Muscle layer of duodenum (tissue), 2 donors: Measurements from ENCODE around the gene STARD3NL.
A peak's percentile ranks its signal among the peaks of the same experiment; 100 is the strongest.

Experiments
- H3K27ac ChIP-seq: one replicate; pipeline ENCODE4 v1.7.0; 2013; ENCODE audit warnings: mild to moderate bottlenecking, low read length
- H3K27me3 ChIP-seq: one replicate; pipeline ENCODE4 v1.7.0; 2013; ENCODE audit warnings: low read depth, mild to moderate bottlenecking, control low read depth, low read length
- H3K36me3 ChIP-seq, 2 donors: one replicate each; pipeline ENCODE4 v1.7.0; 2013; ENCODE audit warnings: low read length in 2 of 2, control low read depth in 1 of 2, mild to moderate bottlenecking in 1 of 2; ENCODE audit not compliant: insufficient read depth in 2 of 2, control insufficient read depth in 1 of 2
- H3K4me1 ChIP-seq, 2 donors: one replicate each; pipeline ENCODE4 v1.7.0; 2013; ENCODE audit warnings: low read length in 2 of 2, mild to moderate bottlenecking in 2 of 2, control low read depth in 1 of 2, moderate library complexity in 1 of 2; ENCODE audit not compliant: insufficient read depth in 2 of 2, control insufficient read depth in 1 of 2
- H3K4me3 ChIP-seq, 2 donors: one replicate each; pipeline ENCODE4 v1.7.0; 2013; ENCODE audit warnings: low read length in 2 of 2, low read depth in 1 of 2, mild to moderate bottlenecking in 1 of 2
- H3K9me3 ChIP-seq, 2 donors: one replicate each; pipeline ENCODE4 v1.7.0; 2013; ENCODE audit warnings: low read length in 2 of 2, control low read depth in 1 of 2, mild to moderate bottlenecking in 1 of 2; ENCODE audit not compliant: control insufficient read depth in 1 of 2
- donor health status: healthy.

Gene STARD3NL

GRCh38 chr7:38178004-38178694 is at the start of gene STARD3NL:
Gene STARD3NL, plus strand, starts transcription at chr7:38178245. Its CDS starts 29,260 bp downstream, at chr7:38207505.
- Histone ChIP-seq H3K27me3 (no peaks in the 10 kb centered on the region), H3K4me3 (peak within 1 kb of the TSS; percentile 71 to 90), H3K9me3 (no peaks in the 10 kb centered on the region), H3K4me1 (peaks cover 7 to 24% of the 10 kb centered on the region in 2 donors), H3K27ac (peak within 1 kb of the TSS; percentile 90), H3K36me3 (no peaks in the 10 kb centered on the region)

GRCh38 chr7:38129162-38129561 is 48.9 kb upstream of the STARD3NL start:
- Histone ChIP-seq H3K27ac (no peak overlapping the region), H3K4me3 (no peak overlapping the region), H3K36me3 (no peaks in the 10 kb centered on the region), H3K9me3 (no peaks in the 10 kb centered on the region), H3K4me1 (no peaks in the 10 kb centered on the region), H3K27me3 (no peaks in the 10 kb centered on the region)

DNA sequence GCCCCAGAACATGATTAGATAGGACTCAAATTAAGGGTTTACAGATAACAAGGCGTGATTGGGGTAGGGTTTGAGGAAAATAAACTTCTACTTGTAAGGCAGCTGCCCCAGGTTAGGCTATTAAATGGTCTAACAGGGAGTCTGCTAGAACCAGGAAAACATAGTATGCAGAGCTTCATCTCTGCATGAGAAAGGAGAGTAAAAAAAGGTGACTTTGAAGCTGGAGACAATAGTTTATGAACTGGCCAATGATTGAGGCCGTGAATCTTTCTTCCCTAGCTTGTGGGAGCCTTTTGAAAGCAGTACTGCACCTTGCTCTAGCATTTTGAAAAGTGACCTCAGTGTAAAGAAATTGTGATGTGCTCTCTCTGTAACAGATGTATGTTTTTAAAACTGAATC is 48.5 kb upstream of the STARD3NL start:
- Histone ChIP-seq H3K9me3 (no peaks in the 10 kb centered on the region), H3K27me3 (no peaks in the 10 kb centered on the region), H3K4me3 (no peak overlapping the region), H3K27ac (no peak overlapping the region), H3K4me1 (no peaks in the 10 kb centered on the region), H3K36me3 (no peaks in the 10 kb centered on the region)

GRCh38 chr7:38138171-38138570 is 39.9 kb upstream of the STARD3NL start:
- Histone ChIP-seq H3K4me3 (no peak overlapping the region), H3K27ac (no peak overlapping the region), H3K36me3 (no peaks in the 10 kb centered on the region), H3K27me3 (no peaks in the 10 kb centered on the region), H3K4me1 (no peaks in the 10 kb centered on the region), H3K9me3 (no peaks in the 10 kb centered on the region)

DNA sequence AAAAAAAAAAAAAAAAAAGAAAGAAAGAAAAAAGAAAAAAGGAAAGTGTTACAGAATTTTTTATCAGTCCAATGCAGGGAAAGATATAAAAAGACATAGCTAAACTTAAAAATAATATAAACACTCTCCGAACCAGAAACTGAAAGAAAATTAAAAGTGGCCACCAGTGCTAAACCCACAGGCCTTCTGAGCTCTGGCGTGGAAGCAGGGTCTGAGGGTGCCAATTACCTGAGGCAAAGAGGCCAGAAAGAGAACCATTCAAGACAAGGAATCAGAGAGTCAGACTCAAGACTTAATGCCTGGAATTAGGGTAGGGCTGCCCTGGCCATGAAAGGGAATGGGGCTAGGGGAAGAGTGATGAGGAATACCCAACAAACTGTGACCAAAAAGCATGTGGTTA is 36.9 kb upstream of the STARD3NL start:
- Histone ChIP-seq H3K36me3 (no peaks in the 10 kb centered on the region), H3K27ac (no peak overlapping the region), H3K27me3 (no peaks in the 10 kb centered on the region), H3K4me1 (no peaks in the 10 kb centered on the region), H3K4me3 (no peak overlapping the region), H3K9me3 (no peaks in the 10 kb centered on the region)

- H3K4me1 ChIP-seq: no peaks in the 10 kb centered on the region
- H3K9me3 ChIP-seq: no peaks in the 10 kb centered on the region
- H3K4me3 ChIP-seq: no peak overlapping the region
- H3K36me3 ChIP-seq: no peaks in the 10 kb centered on the region
- H3K27ac ChIP-seq: no peak overlapping the region
- H3K27me3 ChIP-seq: no peaks in the 10 kb centered on the region
Observed at GRCh38 chr7:38142736-38143135, 35.3 kb upstream of the STARD3NL start.

- no peaks in the 10 kb centered on the region for H3K9me3 ChIP-seq
- no peaks in the 10 kb centered on the region for H3K36me3 ChIP-seq
- H3K27me3 ChIP-seq: no peaks in the 10 kb centered on the region
- no peak overlapping the region for H3K4me3 ChIP-seq
- H3K4me1 ChIP-seq: no peaks in the 10 kb centered on the region
- no peak overlapping the region for H3K27ac ChIP-seq
Observed at GRCh38 chr7:38147005-38147404, 31.0 kb upstream of the STARD3NL start.

DNA sequence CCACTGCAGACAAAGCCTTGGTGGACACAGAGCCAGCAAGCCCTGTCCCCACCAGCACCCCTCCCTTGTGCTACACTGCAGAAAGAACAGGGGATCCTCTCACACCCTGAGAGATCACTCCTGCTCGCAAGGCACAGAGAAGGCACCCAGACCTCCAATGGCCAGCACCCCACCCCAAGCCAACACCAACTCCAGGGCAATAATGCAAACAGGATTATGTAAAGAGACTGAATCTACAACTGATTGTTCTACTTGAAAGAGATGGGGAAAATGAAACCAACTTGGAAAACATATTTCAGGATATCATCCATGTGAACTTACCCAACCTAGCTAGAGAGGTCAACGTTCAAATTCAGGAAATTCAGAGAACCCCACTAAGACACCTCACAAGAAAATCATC is 26.5 kb upstream of the STARD3NL start:
- no peaks in the 10 kb centered on the region for H3K27me3 ChIP-seq
- H3K4me1 ChIP-seq: no peaks in the 10 kb centered on the region
- no peak overlapping the region for H3K4me3 ChIP-seq
- H3K36me3 ChIP-seq: no peaks in the 10 kb centered on the region
- H3K9me3 ChIP-seq: peaks cover 0 to 3% of the 10 kb centered on the region in 2 donors
- H3K27ac ChIP-seq: no peak overlapping the region

DNA sequence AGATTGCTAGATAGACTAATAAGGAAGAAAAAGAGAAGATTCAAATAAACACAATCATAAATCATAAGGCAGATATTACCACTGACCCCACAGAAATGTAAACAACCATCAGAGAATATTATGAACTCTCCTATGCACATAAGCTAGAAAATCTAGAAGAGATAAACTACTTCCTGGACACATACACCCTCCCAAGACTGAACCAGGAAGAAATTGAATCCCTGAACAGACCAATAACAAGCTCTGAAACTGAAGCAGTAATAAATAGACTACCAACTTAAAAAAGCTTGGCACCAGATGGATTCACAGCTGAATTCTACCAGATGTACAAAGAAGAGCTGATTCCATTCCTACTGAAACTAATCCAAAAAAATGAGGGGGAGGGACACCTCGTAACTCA is 24.5 kb upstream of the STARD3NL start:
- no peaks in the 10 kb centered on the region for H3K36me3 ChIP-seq
- no peak overlapping the region for H3K4me3 ChIP-seq
- H3K9me3 ChIP-seq: peaks cover 0 to 3% of the 10 kb centered on the region in 2 donors
- H3K27ac ChIP-seq: no peak overlapping the region
- H3K27me3 ChIP-seq: no peaks in the 10 kb centered on the region
- no peaks in the 10 kb centered on the region for H3K4me1 ChIP-seq

DNA sequence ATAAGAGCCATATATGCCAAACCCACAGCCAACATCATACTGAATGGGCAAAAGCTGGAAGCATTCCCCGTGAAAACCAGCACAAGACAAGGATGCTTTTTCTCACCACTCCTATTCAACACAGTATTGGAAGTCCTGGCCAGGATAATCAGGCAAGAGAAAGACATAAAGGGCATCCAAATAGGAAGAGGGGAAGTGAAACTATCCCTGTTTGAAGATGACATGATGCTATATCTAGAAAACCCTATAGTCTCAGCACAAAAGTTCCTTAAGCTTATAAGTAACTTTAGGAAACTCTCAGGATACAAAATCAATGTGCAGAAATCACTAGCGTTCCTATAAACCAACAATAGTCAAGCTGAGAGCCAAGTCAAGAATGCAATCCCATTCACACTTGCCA is 23.8 kb upstream of the STARD3NL start:
- Histone ChIP-seq H3K9me3 (peaks cover 0 to 3% of the 10 kb centered on the region in 2 donors), H3K4me1 (no peaks in the 10 kb centered on the region), H3K27me3 (no peaks in the 10 kb centered on the region), H3K27ac (no peak overlapping the region), H3K4me3 (no peak overlapping the region), H3K36me3 (no peaks in the 10 kb centered on the region)

DNA sequence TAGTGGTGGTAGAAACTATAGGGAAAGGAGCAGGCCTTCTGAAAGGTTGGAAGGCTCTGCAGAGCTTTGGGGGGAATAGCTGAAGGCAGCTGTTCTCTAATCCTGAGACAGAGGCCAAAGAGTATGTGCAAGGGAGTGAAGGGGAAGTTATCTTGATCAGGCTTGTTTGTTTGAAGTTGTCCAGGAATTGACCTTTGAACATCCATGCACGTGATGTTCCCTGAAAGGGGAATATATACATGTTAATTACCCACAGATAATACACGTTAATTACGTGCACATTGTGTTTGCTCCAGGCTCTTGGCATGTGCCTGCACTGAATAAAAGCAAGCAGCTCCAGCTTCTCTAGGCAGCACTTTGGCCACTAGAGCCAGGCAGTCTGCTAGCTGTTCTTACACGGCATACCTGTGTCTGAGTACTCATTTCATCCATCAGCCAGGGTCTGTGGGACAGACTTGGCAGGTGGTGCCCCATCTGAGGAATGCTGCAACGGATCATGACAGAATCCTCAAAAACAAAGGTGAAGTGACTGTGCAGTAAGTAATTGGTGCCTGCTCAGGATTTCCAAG is 18.0 kb upstream of the STARD3NL start:
- no peak overlapping the region for H3K4me3 ChIP-seq
- no peaks in the 10 kb centered on the region for H3K27me3 ChIP-seq
- H3K9me3 ChIP-seq: peaks cover 0 to 3% of the 10 kb centered on the region in 2 donors
- no peaks in the 10 kb centered on the region for H3K36me3 ChIP-seq
- no peaks in the 10 kb centered on the region for H3K4me1 ChIP-seq
- H3K27ac ChIP-seq: no peak overlapping the region

DNA sequence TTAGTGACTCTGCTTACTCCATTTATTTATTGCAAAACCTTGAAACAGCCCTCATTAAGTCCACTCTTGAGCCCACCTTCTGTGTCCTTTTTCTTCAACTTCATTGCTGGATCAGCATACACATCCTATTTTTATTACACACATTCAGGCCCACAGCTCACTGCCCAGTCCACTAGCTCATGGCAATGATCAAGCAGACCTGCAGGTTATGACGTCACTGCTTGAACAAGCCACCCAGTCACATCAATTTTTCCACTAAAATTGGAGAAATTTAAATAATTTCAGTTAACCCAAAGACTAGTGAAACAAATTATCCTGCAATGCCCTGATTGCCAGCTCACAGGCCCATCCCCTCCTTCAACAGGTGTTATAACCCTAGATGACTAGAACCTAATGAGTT is 16.0 kb upstream of the STARD3NL start:
- Histone ChIP-seq H3K4me3 (no peak overlapping the region), H3K36me3 (no peaks in the 10 kb centered on the region), H3K9me3 (no peaks in the 10 kb centered on the region), H3K27ac (no peak overlapping the region), H3K27me3 (no peaks in the 10 kb centered on the region), H3K4me1 (no peaks in the 10 kb centered on the region)
